ENCODE data around the gene STX1A. TPM values are rescaled to one million over a fixed set of nuclear protein-coding genes. Genes with fewer than 3 reads are reported as not detected.

The STX1A gene
- total and polyA plus RNA-seq, 11 donors: 1.1 to 3.6 (median 1.7) TPM

- no peaks in the 10 kb centered on the region for H3K27me3 ChIP-seq
- H3K4me1 ChIP-seq: peaks cover 0 to 28% (median 13%) of the 10 kb centered on the region in 12 donors
- H3K4me3 ChIP-seq: peak overlapping the region; percentile 64 to 99 (median 78)
- H3K9me3 ChIP-seq: no peaks in the 10 kb centered on the region
- peak overlapping the region in 11 of 12 donors; percentile 64 to 91 (median 85) for H3K27ac ChIP-seq
- 0 to 2% (median 1%) methylated on average over 20 to 24 of the region's 24 CpGs for WGBS, 4 donors
- no peak for TF ChIP-seq POLR2A (IDR thresholded peaks at IDR 0.05)
- TF ChIP-seq CTCF (IDR thresholded peaks at IDR 0.05): no peak
- H3K36me3 ChIP-seq: peaks cover 0 to 23% (median 16%) of the 10 kb centered on the region in 9 donors
- intact Hi-C loops (cut with DNase I): loop anchor here in 3 of 10 donors (2.0 to 10.0 kb wide), 4 partner anchors 56 to 393 kb away; partner anchors contain the start of genes BUD23 (in 1 of the 3), DNAJC30 (in 1 of the 3), METTL27 (in 1 of the 3) and VPS37D (in 1 of the 3)
- ATAC-seq: peak in 3 of 4 donors; percentile 19 to 57 (median 36)
- peak; percentile 56 to 79 (median 61) for DNase-seq
These were observed 18.7 kb upstream of the STX1A start for GRCh38 chr7:73738220-73738611.

GRCh38 chr7:73737491-73738219, 18.2 kb upstream of the STX1A start:
- Histone ChIP-seq H3K27ac (peak overlapping the region in 8 of 12 donors; percentile 73 to 91 (median 85)), H3K27me3 (no peaks in the 10 kb centered on the region), H3K4me3 (peak overlapping the region in 11 of 12 donors; percentile 65 to 99 (median 80)), H3K9me3 (no peaks in the 10 kb centered on the region), H3K36me3 (peaks cover 0 to 23% (median 16%) of the 10 kb centered on the region in 9 donors), H3K4me1 (peaks cover 0 to 22% (median 13%) of the 10 kb centered on the region in 12 donors)
- TF ChIP-seq POLR2A (IDR thresholded peaks at IDR 0.05) (no peak), CTCF (IDR thresholded peaks at IDR 0.05) (no peak)
- ATAC-seq (no peak), DNase-seq (peak in 1 of 5 donors; percentile 43)
- intact Hi-C loops (cut with DNase I): loop anchor here in 3 of 10 donors (2.0 to 10.0 kb wide), 4 partner anchors 55 to 393 kb away; partner anchors contain the start of genes BUD23 (in 1 of the 3), DNAJC30 (in 1 of the 3), METTL27 (in 1 of the 3) and VPS37D (in 1 of the 3)
- 73 to 77% (median 74%) methylated on average over 13 to 17 of the region's 17 CpGs for WGBS, 4 donors

GRCh38 chr7:73736885-73737284, 17.4 kb upstream of the STX1A start:
- no peak for ATAC-seq
- H3K4me1 ChIP-seq: peaks cover 0 to 21% (median 13%) of the 10 kb centered on the region in 12 donors

More at GRCh38 chr7:73736885-73737284, 17.4 kb upstream of the STX1A start:
- DNase-seq: no peak
- Histone ChIP-seq H3K9me3 (no peaks in the 10 kb centered on the region), H3K27ac (no peak overlapping the region), H3K4me3 (no peak overlapping the region), H3K36me3 (peaks cover 0 to 23% (median 16%) of the 10 kb centered on the region in 9 donors), H3K27me3 (no peaks in the 10 kb centered on the region)
- 91 to 95% (median 95%) methylated on average over 9 to 14 of the region's 14 CpGs for WGBS, 4 donors
- intact Hi-C loops (cut with DNase I): loop anchor here in 3 of 10 donors (5.0 to 10.0 kb wide), 3 partner anchors 55 to 392 kb away; partner anchors contain the start of genes BUD23 (in 1 of the 3), DNAJC30 (in 1 of the 3) and VPS37D (in 1 of the 3)
- TF ChIP-seq CTCF (IDR thresholded peaks at IDR 0.05) (no peak), POLR2A (IDR thresholded peaks at IDR 0.05) (no peak)

Measured in heart left ventricle (tissue), 16 donors.